CD4-positive, alpha-beta T cell treated with Interleukin-1 beta for 1 hour (primary cell): ENCODE data around the gene COL4A2.

Experiments used
- DNase-seq, 2 donors: peaks; one replicate each; pipeline ENCODE4 v3.0.0-alpha.2; 2020 to 2022

Gene COL4A2

GRCh38 chr13:110291286-110291685, 15.8 kb upstream of the COL4A2 start:
- no peak for DNase-seq

GRCh38 chr13:110293037-110293436, 14.0 kb upstream of the COL4A2 start:
- DNase-seq, result no peak

GRCh38 chr13:110293649-110294048, 13.4 kb upstream of the COL4A2 start:
- DNase-seq, result no peak

GRCh38 chr13:110294146-110294545, 12.9 kb upstream of the COL4A2 start:
- DNase-seq, result no peak

GRCh38 chr13:110294622-110295021, 12.5 kb upstream of the COL4A2 start:
- DNase-seq, result no peak

- DNase-seq, result no peak
Observed at GRCh38 chr13:110297011-110297410, 10.1 kb upstream of the COL4A2 start.

- no peak for DNase-seq
Observed at GRCh38 chr13:110297766-110298504, 9.1 kb upstream of the COL4A2 start.

- DNase-seq, result no peak
Observed at GRCh38 chr13:110298505-110299282, 8.4 kb upstream of the COL4A2 start.

GRCh38 chr13:110299283-110299840, 7.7 kb upstream of the COL4A2 start:
- DNase-seq, result no peak

GRCh38 chr13:110300090-110300815, 6.8 kb upstream of the COL4A2 start:
- DNase-seq, result no peak

- DNase-seq, result no peak
Observed at GRCh38 chr13:110301083-110301482, 6.0 kb upstream of the COL4A2 start.

- no peak for DNase-seq
Observed at GRCh38 chr13:110301606-110302553, 5.2 kb upstream of the COL4A2 start.

- DNase-seq, result no peak
Observed at GRCh38 chr13:110302997-110303396, 4.1 kb upstream of the COL4A2 start.

- no peak for DNase-seq
Observed at GRCh38 chr13:110303644-110304043, 3.4 kb upstream of the COL4A2 start.

GRCh38 chr13:110304256-110304655, 2.8 kb upstream of the COL4A2 start:
- no peak for DNase-seq

- no peak for DNase-seq
Observed at GRCh38 chr13:110305001-110305400, 2.1 kb upstream of the COL4A2 start.

- DNase-seq, result no peak
Observed at GRCh38 chr13:110305544-110305943, 1.5 kb upstream of the COL4A2 start.

GRCh38 chr13:110305949-110306339, 1.1 kb upstream of the COL4A2 start:
- DNase-seq, result no peak

- no peak for DNase-seq
Observed at GRCh38 chr13:110306340-110306959, 634 bp upstream of the COL4A2 start.

- DNase-seq, result no peak
Observed at GRCh38 chr13:110307767-110308655, 927 bp downstream of the COL4A2 start.
